Transverse colon (tissue), 4 donors: Measurements from ENCODE around the gene ZNF423.

Experiments used
- CTCF ChIP-seq, 5 experiments: fragments of 200-600 bp in 3 of 5; fragments of 450-650 bp in 2 of 5; sonication (generic) in 3 of 5; IDR thresholded peaks; 1 replicate in 2 of 5; 2 replicates in 3 of 5; pipeline ENCODE4 v1.5.1; 2016 to 2017; ENCODE audit warnings: antibody characterized with exemption in 5 of 5, inconsistent platforms in 3 of 5, mild to moderate bottlenecking in 2 of 5, moderate library complexity in 1 of 5
- POLR2A ChIP-seq: fragments of 450-650 bp; IDR thresholded peaks from one replicate; pipeline ENCODE4 v1.6.1; 2016; ENCODE audit warnings: antibody characterized with exemption, mild to moderate bottlenecking, moderate library complexity
- POLR2AphosphoS5 ChIP-seq, 3 donors: sonication (generic); formaldehyde crosslinking; IDR thresholded peaks; one replicate each; pipeline ENCODE4 v1.6.1; 2016; ENCODE audit warnings: antibody characterized with exemption in 3 of 3

- no peak for TF ChIP-seq CTCF (IDR thresholded peaks at IDR 0.05)
- TF ChIP-seq POLR2A: no peak
- no peak for TF ChIP-seq POLR2AphosphoS5 (IDR thresholded peaks at IDR 0.05)
These were observed 216.0 kb downstream of the ZNF423 start for GRCh38 chr16:49639739-49640431.
